Measurements from ENCODE around the gene LAMC2.
A peak's percentile ranks its signal among the peaks of the same experiment; 100 is the strongest.

Gene LAMC2

DNA sequence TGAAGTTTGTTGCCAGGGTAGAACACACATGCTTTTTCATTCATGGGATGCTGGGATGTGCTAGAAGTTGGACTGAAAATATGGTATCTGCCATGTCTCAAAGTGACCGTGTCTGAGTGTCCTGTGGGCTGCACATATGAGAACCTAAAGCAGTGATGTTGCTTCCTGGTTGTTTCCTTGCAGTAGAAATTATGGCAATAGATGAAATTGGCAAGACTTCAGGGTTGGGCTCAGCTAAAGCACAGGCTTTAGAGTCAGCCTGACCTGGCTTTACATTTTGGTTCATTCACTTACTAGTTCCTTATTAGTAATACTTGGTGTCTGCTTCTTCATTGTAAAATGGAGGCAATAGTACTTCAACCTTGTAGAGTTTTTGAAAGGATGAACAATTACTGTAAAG, 2.2 kb downstream of the LAMC2 start:
- no peak for TF ChIP-seq ARNTL (CRISPR knock-in tag; IDR thresholded peaks at IDR 0.05; ENCODE audit: borderline replicate concordance, low read depth)
- no peak for TF ChIP-seq BACH2 (CRISPR knock-in tag; IDR thresholded peaks at IDR 0.05; ENCODE audit: borderline replicate concordance)
- TF ChIP-seq TOX (CRISPR knock-in tag; IDR thresholded peaks at IDR 0.05; ENCODE audit: borderline replicate concordance), result no peak
- no peak for TF ChIP-seq TCF4 (CRISPR knock-in tag; IDR thresholded peaks at IDR 0.05; ENCODE audit: borderline replicate concordance)
- no peak for TF ChIP-seq OSR1 (CRISPR knock-in tag; IDR thresholded peaks at IDR 0.05)
- no peak for TF ChIP-seq TSHZ2 (CRISPR knock-in tag; IDR thresholded peaks at IDR 0.05)
- TF ChIP-seq ZFP3 (CRISPR knock-in tag; IDR thresholded peaks at IDR 0.05), result no peak
- no peak for TF ChIP-seq SNAI2 (CRISPR knock-in tag; IDR thresholded peaks at IDR 0.05)
- no peak for TF ChIP-seq ISL1 (CRISPR knock-in tag; IDR thresholded peaks at IDR 0.05)
- no peak for TF ChIP-seq RARB (CRISPR knock-in tag; IDR thresholded peaks at IDR 0.05)
- no peak for TF ChIP-seq POU6F1 (CRISPR knock-in tag; IDR thresholded peaks at IDR 0.05; ENCODE audit: borderline replicate concordance, low read depth)
- TF ChIP-seq ESRRG (CRISPR knock-in tag; IDR thresholded peaks at IDR 0.05), result no peak
- TF ChIP-seq, protein P1, sequence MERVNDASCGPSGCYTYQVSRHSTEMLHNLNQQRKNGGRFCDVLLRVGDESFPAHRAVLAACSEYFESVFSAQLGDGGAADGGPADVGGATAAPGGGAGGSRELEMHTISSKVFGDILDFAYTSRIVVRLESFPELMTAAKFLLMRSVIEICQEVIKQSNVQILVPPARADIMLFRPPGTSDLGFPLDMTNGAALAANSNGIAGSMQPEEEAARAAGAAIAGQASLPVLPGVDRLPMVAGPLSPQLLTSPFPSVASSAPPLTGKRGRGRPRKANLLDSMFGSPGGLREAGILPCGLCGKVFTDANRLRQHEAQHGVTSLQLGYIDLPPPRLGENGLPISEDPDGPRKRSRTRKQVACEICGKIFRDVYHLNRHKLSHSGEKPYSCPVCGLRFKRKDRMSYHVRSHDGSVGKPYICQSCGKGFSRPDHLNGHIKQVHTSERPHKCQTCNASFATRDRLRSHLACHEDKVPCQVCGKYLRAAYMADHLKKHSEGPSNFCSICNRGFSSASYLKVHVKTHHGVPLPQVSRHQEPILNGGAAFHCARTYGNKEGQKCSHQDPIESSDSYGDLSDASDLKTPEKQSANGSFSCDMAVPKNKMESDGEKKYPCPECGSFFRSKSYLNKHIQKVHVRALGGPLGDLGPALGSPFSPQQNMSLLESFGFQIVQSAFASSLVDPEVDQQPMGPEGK (CRISPR knock-in tag; IDR thresholded peaks at IDR 0.05; ENCODE audit: borderline replicate concordance), result no peak
- no peak for ATAC-seq

DNA sequence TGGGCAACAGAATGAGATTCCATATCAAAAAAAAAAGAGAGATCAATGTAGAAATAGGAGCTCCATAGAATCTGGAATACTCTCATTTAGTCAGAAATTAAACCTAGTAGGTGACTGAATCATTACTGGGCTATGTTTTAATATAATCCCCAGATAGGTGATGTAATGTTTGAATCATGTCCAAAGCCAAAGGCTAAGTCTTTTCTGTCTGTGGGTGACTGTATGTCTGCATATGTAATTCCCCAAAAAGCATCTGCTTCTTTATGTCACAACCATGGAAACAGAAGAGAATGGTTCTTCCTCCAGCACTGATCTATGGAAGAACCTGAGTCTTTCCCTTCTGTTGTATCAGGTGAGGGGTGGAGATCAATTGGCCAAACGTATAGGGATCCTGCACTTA, 5.8 kb downstream of the LAMC2 start:
- ATAC-seq, result peak; percentile 77
- TF ChIP-seq OSR1 (CRISPR knock-in tag; IDR thresholded peaks at IDR 0.05) (no peak), GLIS3 (CRISPR knock-in tag; IDR thresholded peaks at IDR 0.05) (no peak), BACH2 (CRISPR knock-in tag; IDR thresholded peaks at IDR 0.05; ENCODE audit: borderline replicate concordance) (no peak), ZNF565 (CRISPR knock-in tag; conservative IDR thresholded peaks at IDR 0.05; ENCODE audit: low read depth) (no peak), CREB5 (CRISPR knock-in tag; IDR thresholded peaks at IDR 0.05; ENCODE audit: low read depth) (no peak), ZC3H10 (CRISPR knock-in tag; IDR thresholded peaks at IDR 0.05) (no peak), SNAI2 (CRISPR knock-in tag; IDR thresholded peaks at IDR 0.05) (no peak), PPARA (CRISPR knock-in tag; IDR thresholded peaks at IDR 0.05; ENCODE audit: borderline replicate concordance) (no peak), ISL1 (CRISPR knock-in tag; IDR thresholded peaks at IDR 0.05) (no peak)
- TF ChIP-seq, protein P2, sequence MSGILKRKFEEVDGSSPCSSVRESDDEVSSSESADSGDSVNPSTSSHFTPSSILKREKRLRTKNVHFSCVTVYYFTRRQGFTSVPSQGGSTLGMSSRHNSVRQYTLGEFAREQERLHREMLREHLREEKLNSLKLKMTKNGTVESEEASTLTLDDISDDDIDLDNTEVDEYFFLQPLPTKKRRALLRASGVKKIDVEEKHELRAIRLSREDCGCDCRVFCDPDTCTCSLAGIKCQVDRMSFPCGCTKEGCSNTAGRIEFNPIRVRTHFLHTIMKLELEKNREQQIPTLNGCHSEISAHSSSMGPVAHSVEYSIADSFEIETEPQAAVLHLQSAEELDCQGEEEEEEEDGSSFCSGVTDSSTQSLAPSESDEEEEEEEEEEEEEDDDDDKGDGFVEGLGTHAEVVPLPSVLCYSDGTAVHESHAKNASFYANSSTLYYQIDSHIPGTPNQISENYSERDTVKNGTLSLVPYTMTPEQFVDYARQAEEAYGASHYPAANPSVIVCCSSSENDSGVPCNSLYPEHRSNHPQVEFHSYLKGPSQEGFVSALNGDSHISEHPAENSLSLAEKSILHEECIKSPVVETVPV (CRISPR knock-in tag; IDR thresholded peaks at IDR 0.05), result no peak
- TF ChIP-seq, protein P1 (CRISPR knock-in tag; IDR thresholded peaks at IDR 0.05; ENCODE audit: borderline replicate concordance), result no peak
